ENCODE measurements around the gene KIAA0753. TPM values are rescaled to one million over a fixed set of nuclear protein-coding genes. Genes with fewer than 3 reads are reported as not detected.

The KIAA0753 gene
- total and polyA plus RNA-seq, 8 donors = 3.8 to 138 (median 17.6) TPM

DNA sequence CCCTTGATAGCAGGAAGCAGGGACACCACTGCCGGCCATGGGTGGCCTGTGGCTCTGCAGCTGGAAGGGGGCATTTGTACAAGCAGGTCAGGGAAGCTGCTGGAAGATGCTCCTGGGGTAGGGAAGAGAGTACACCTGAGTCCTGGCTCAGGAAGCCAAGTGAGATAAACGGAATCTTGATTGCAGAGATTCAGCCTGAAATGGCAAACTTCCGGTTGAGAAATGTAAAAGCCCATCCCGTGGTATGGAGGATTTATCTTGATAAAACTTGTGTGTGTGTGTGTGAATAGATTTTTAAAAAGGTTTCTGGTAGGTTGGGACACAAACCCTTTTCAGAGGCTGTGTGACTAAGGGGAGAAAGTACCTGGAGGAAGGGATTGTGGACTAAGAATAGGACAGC lies 40.7 kb upstream of the KIAA0753 start:
- Histone ChIP-seq H3K27ac (no peak overlapping the region), H3K36me3 (no peaks in the 10 kb centered on the region), H3K27me3 (peaks cover 0 to 64% (median 3%) of the 10 kb centered on the region in 3 donors), H3K9me3 (no peaks in the 10 kb centered on the region), H3K4me3 (no peak overlapping the region), H3K4me1 (peaks cover 10 to 32% (median 25%) of the 10 kb centered on the region in 4 donors)
- intact Hi-C loops (cut with DNase I; ENCODE audit: low total_unique reads) = no loop called here
- no peak for TF ChIP-seq POLR2A (IDR thresholded peaks at IDR 0.05)
- TF ChIP-seq, protein P1, sequence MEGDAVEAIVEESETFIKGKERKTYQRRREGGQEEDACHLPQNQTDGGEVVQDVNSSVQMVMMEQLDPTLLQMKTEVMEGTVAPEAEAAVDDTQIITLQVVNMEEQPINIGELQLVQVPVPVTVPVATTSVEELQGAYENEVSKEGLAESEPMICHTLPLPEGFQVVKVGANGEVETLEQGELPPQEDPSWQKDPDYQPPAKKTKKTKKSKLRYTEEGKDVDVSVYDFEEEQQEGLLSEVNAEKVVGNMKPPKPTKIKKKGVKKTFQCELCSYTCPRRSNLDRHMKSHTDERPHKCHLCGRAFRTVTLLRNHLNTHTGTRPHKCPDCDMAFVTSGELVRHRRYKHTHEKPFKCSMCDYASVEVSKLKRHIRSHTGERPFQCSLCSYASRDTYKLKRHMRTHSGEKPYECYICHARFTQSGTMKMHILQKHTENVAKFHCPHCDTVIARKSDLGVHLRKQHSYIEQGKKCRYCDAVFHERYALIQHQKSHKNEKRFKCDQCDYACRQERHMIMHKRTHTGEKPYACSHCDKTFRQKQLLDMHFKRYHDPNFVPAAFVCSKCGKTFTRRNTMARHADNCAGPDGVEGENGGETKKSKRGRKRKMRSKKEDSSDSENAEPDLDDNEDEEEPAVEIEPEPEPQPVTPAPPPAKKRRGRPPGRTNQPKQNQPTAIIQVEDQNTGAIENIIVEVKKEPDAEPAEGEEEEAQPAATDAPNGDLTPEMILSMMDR (IDR thresholded peaks at IDR 0.05) = no peak
- no peak for TF ChIP-seq POLR2AphosphoS5 (IDR thresholded peaks at IDR 0.05)
- 44 to 62% (median 53%) methylated on average over 4 of the region's 4 CpGs for WGBS, 5 donors
- DNase-seq = no peak

DNA sequence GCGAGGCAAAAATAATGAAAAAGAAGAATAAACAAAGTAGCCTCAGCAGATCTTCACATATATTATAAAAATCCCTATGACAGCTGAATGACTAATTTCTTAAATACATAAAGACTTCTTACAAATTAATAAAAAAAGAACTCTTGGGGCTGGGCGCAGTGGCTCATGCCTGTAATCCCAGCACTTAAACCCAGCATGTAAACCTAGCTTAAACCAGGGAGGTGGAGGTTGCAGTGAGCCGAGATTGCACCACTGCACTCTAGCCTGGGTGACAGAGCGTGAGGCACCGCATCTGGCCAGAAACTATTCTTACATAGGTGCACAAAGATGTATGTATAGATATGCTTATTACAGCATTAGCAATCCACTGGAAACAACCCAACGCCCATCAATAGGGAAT lies 38.7 kb upstream of the KIAA0753 start:
- 77 to 91% (median 82%) methylated on average over 6 of the region's 6 CpGs for WGBS, 5 donors
- no peak overlapping the region for H3K4me3 ChIP-seq
- no peaks in the 10 kb centered on the region for H3K9me3 ChIP-seq
- H3K27me3 ChIP-seq = peaks cover 0 to 47% (median 3%) of the 10 kb centered on the region in 3 donors
- peaks cover 10 to 32% (median 22%) of the 10 kb centered on the region in 4 donors for H3K4me1 ChIP-seq
- TF ChIP-seq EP300 (IDR thresholded peaks at IDR 0.05) (no peak), POLR2A (IDR thresholded peaks at IDR 0.05) (no peak), POLR2AphosphoS5 (IDR thresholded peaks at IDR 0.05) (no peak)
- TF ChIP-seq, protein P1 (IDR thresholded peaks at IDR 0.05) = no peak
- H3K36me3 ChIP-seq = no peaks in the 10 kb centered on the region
- DNase-seq = no peak
- H3K27ac ChIP-seq = no peak overlapping the region
- intact Hi-C loops (cut with DNase I; ENCODE audit: low total_unique reads) = no loop called here

DNA sequence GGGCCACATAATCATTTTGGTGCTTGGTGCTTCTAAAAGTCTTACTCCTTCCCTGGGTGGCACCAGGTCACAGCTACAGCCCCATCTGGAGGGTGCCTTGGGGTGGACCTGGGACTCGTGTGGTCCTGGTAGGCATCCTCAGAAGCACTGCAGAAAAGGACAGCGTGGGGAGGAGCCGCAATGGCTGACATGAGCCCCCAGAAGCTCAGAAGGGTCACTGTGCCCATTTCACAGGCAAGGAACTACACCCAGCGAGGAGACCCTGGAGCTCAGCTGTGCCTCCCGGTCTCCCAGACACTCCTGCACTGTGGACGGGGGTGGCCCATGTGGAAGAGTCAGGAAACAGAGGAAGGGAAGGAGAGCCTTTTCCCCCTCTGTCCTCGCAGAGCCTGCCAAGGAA lies 37.4 kb upstream of the KIAA0753 start:
- peaks cover 1 to 20% (median 16%) of the 10 kb centered on the region in 4 donors for H3K4me1 ChIP-seq
- H3K27me3 ChIP-seq = peaks cover 0 to 46% (median 3%) of the 10 kb centered on the region in 3 donors
- WGBS, 5 donors = 77 to 87% (median 79%) methylated on average over 7 of the region's 7 CpGs
- H3K36me3 ChIP-seq = no peaks in the 10 kb centered on the region
- H3K9me3 ChIP-seq = no peaks in the 10 kb centered on the region
- DNase-seq = no peak
- intact Hi-C loops (cut with DNase I; ENCODE audit: low total_unique reads) = no loop called here
- H3K27ac ChIP-seq = no peak overlapping the region
- TF ChIP-seq POLR2AphosphoS5 (IDR thresholded peaks at IDR 0.05) (no peak), POLR2A (IDR thresholded peaks at IDR 0.05) (no peak), EP300 (IDR thresholded peaks at IDR 0.05) (no peak)
- TF ChIP-seq, protein P1 (IDR thresholded peaks at IDR 0.05) = no peak
- no peak overlapping the region for H3K4me3 ChIP-seq

DNA sequence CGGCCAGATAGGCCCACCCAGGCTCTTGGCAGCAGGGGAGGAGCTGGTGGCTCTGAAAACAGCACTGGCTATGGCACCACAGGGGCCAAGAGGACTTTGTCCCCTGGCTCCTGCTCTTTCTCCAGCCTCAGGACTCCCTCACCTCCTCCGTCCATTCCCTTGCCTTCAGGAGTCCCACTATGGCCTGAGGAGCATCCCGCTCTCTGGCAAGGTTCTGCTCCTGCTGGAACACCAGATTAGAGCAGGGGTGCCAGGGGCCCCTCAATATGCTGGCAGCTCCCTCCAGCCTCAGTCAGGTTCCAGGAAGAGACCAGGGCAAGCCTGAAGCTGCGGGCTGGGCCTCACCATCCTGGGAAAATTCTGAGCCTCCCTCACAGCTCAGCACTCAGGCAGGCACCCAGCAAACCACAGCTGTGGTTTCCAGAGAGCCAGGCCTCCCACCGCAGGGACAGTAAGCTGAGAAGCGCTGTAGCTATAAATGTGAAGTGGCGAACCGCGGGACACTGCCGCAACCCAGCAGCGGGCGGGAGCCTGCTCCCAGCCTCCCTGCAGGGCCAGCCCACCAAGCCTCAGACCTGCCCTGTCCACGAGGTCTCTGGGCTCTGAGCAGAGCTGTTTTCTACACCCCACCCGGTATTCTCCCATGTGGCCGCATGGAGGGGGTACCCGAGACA lies 36.8 kb upstream of the KIAA0753 start:
- peak in 1 of 2 donors; percentile 29 for DNase-seq
- Histone ChIP-seq H3K4me3 (no peak overlapping the region), H3K9me3 (no peaks in the 10 kb centered on the region), H3K4me1 (peaks cover 0 to 18% (median 15%) of the 10 kb centered on the region in 4 donors), H3K36me3 (no peaks in the 10 kb centered on the region), H3K27me3 (peaks cover 0 to 43% (median 3%) of the 10 kb centered on the region in 3 donors), H3K27ac (no peak overlapping the region)
- 63 to 83% (median 67%) methylated on average over 8 to 16 of the region's 16 CpGs for WGBS, 5 donors
- intact Hi-C loops (cut with DNase I; ENCODE audit: low total_unique reads) = no loop called here
- TF ChIP-seq EP300 (IDR thresholded peaks at IDR 0.05) = no peak
- TF ChIP-seq, protein P1 (IDR thresholded peaks at IDR 0.05) = no peak
- TF ChIP-seq POLR2A (IDR thresholded peaks at IDR 0.05) = no peak
- no peak for TF ChIP-seq POLR2AphosphoS5 (IDR thresholded peaks at IDR 0.05)
